CD4-positive, alpha-beta T cell treated with Interleukin-15 for 1 hour (primary cell): ENCODE data around the gene MORF4L1.
"Not testable (repeated sequence)": the region's sequence is repeated elsewhere in the genome, so short reads cannot be mapped to it uniquely, and the experiment has no call there.

Source experiments
- DNase-seq: peaks from one replicate; pipeline ENCODE4 v3.0.0-alpha.2; 2020

The MORF4L1 gene

DNA sequence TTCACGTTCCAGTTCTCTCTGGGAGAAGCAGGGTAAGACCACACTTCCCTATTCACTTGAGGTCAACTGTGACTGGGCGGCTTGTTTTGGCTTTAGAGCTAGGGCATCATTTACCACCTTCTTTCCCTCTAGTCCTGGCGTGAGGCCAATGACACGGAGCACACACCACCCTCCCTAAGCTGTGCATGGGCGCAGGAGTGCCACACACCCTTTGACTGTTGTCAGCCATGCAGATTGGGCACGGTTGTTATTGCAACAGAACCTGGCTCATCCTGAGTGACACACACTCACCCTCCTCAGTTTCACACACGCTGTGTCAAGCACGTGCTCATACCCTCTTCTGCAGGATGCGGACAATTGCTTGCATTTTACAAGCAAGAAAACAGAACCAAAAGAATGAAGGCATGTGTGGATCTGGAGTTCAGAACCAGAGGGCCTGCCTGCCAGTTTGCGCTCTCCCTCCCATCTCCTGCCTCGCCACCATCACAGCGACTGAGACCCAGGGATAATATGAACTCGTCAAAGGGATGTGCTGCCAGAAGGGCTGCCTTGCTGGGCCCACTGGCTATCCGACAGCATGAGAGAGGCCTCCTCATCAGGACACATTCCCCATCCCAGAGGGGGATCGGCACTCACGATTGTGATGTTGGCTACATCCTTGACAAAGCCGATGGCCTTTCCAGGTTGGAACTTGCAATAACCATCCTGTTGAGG, 54.5 kb downstream of the MORF4L1 start:
- DNase-seq = peak; percentile 64

DNA sequence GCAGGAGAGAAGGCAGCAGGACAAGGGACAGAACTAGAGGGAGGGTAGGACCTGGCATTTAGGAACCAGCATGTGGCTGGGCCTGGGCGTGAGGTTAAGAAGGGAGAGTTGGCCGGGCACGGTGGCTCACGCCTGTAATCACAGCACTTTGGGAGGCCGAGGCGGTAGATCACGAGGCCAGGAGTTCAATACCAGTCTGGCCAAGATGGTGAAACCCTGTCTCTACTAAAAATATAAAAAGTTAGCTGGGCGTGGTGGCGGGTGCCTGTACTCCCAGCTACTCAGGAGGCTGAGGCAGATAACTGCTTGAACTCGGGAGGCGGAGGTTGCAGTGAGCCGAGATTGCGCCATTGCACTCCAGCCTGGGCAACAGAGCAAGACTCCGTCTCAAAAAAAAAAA, 55.5 kb downstream of the MORF4L1 start:
- DNase-seq = not testable (repeated sequence)

DNA sequence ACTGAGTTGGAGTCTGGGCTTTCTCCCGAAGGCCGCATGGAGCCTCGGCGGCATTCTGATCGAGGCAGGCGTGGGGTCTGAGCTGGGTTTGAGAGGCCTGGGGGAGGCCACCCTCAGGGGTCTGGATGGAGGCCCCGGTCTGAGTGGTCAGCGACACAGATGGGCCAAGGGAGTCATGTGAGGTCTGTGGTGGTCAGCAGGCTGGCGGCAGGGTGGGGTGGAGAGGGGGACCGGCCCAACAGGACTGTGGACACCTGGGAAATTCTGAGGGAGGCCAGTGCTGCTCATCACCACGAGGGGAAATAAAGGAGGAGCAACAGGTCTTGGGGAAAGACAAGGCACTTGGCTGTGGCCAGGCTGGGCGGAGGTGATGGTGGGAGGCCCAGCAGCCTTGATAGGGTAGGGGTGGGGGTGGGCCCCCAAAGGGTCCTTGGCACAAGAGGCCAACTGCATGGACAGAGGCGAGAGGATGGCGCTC, 56.0 kb downstream of the MORF4L1 start:
- no peak for DNase-seq

DNA sequence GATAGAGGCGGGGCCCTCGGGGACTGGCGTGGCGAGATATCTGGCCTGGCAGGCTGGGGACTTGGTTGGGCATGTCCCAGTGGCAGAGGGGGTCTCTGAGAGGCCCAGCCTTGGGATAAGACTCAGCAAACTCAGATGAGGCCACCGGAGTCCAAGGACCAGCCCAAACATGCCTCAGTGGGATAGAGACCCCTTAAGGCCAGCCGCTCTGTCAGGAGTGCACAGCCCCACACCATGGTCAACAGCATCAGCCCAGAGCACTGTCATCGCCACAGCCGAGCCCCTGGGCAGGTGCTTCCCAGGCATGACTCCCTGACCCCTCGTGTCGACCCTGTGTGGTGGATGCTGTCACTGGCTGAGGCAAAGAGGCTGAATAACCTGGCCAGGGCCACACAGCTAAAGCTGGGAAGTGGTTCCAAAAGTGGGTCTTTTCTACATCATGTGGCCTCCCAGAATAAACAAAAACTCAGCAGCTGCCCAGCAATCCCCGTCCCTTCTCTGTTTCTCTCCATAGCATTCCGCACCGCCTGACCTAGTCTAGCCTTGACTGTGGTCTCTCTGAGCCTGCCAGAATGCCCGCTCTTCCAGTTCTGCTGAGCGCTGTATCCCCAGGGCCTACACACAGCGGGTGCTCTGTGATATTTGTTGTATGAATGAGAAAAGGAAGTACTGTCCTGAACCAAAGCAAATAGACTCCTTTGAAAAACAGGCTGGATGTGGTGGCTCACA, 57.0 kb downstream of the MORF4L1 start:
- DNase-seq = no peak

DNA sequence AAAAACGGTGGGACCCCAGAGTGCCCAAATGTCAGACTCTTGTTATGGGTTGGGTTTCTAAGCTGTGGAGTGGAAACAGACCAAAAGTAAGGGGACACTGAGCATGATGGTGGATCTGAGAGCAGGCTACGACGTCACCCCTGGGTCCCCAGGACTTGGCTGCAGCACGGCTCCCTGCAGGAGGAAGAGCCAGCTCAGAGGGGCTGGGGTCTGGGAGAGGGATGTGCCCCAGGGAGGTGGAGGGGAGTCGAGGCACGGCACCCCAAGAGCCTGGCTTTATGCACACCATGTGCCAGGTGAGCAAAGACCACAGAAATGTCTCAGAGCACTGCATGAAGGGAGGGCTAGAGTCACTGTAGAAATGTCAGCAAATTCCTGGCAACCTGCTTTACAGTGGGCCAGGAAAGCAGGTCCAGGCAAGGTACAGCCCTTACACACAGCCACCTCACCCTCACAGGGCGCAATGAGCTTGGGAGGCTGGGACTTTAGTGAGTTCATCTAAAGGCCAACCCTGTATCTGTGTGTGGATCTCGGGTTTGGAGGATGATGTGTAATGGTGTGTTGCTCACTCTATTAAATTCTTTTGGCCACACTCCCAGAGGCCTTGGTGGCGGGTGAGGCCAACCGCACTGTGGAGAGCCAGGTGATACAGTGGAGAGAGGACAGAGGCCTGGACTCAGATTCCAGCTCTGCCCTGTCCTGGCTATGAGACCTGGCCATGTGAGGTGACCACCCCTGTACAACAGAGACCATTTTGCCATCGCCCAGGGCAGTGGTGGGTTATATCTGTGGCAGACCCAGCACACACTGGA, 58.1 kb downstream of the MORF4L1 start:
- DNase-seq = no peak

DNA sequence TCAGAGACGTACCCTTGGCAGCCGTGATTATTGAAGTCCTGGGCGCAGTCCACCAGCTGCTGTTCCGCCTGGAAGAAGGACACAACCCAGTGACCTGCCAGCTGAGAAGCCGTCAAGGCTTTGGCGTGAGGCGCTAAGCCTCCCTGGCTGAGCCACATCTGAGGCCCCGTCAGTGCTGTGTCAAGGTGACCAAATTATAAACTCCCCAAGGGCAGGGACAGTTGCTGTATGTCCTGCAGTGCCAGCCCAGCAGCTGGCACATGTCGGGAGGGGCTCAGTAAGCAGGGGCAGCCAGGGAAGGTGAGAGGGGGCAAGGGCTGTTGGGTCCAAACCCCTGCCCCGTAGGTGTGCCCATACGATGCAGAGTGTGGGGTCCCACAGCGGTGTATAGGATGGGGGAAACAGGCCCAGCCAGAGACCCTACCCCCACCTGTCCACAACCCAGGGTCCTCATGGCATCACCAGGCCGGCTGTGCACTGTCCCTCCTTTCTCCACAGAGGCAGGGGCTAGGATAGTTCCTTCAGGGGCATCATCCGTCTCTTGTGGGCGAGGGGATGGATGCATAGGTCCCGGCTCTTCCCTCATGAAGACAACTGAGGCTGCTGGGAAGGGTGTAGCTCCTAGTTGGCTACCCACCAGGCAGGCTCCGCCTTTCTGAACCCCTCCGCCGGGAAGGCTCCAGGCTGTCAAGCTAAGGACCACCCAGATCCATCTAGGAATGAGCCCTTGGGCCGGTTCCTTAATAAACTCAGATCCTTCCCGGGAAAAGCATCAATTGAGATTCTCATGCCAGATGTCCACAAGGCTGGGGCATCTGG, 59.0 kb downstream of the MORF4L1 start:
- no peak for DNase-seq

DNA sequence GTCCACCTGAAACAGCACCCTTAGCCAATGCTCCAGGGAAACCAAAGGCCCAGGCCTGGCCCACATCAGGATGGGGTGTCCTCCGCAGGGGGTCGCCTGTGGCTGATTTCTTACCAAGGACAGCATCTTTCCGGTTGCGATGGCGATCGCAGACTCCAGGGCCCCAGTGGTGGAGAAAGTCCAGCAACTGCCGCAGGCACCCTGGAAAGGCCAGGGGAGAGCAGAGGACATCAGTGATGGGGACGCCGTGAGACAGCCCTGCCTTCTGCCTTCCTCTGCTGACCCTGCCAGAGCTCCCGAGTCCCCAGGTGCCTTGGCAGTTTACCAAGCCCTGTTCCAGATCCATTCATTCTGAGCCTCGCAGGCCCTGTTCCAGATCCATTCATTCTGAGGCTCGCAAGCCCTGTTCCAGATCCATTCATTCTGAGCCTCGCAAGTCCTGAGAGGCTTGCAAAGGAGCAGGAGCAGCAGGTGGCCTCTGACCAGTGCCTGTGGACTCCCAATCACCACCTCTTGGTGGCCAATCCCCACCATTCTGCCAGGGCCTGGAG, 59.6 kb downstream of the MORF4L1 start:
- DNase-seq = no peak

DNA sequence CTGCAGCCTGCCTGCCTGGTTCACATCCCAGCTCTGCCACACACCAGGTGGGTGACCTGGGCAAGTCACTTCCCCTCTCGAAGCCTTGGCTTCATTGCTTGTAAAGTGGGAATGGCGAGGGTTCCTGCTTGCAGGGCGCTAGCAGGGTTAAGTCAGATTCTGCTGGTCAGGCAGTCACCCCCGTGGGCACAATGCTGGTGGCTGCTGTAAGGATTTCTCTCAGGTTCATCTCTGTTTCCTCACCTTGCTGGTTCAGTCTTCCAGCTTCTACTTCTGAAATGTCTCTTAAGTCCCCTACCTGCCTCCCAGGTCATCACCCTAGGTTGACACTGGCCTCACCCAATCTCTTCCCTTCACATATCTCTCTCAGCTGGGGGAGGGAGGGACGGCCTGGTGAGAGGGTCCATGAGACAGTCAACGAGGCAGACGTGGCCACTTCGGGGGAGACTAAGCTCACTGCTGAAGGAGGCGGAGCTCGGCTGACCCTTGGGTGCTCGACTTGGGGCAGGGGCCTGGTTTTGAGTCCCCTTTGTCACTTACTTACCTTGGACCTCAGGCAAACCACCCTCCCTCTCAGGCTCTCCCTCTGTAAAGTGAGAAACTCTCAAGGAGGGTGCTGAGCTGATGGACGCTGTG, 60.6 kb downstream of the MORF4L1 start:
- DNase-seq = no peak

DNA sequence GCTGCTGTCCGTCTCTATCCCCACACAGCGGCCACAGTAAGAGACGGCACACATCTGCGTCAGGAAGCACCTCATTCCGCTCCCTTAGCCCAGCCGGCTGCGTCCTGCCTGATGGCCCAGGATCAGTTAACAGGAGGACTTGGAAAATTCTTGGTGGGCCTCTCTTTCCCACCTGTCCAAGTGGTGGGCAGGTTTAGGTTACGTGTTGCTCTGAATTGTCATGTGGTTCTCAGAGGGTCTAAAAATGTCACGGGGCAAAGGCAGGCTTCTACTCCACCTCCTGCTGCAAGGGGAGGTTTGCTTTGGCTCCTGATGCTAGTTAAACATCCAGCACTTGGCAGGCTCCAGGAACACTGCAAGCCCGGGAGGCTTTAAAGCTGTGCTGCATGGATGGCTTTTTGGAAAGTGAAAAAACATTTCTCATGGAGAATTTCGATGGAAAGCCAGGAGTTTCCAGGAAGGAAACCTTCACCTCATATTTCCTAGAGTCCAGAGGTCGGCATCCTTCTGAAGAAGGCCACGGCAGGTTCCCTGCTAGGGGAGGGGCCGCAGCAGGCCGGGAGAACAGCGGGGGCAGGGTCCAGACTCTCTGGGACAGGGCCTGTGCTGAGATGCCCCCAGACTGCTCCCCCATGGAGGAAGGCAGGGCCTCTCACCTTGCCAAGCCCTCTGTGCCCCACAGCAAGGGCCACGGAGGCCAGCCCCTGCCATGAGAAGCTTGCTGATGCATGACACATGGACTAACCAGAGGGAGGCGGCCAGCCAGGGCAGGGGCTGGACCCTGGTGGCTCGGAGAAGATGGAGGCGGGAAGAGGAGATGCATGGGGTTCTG, 61.3 kb downstream of the MORF4L1 start:
- no peak for DNase-seq

DNA sequence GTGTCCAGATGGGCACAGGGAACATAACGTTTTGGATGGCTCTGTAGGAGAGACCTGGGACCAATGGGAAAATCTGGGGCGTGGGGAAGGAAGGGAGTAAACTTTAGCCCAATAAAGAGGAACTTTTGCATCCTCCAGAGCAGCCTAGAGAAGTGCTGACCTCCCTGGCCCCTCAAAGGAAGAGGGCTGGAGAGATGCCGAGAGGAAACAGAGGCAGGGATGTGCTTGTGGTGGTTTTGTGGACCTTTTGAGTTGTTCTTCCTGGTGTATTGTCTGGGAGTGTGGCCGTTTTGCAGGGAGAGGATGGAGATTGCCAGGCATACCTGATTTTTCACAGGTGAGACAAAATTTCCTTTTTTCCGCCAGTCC, 61.9 kb downstream of the MORF4L1 start:
- no peak for DNase-seq

DNA sequence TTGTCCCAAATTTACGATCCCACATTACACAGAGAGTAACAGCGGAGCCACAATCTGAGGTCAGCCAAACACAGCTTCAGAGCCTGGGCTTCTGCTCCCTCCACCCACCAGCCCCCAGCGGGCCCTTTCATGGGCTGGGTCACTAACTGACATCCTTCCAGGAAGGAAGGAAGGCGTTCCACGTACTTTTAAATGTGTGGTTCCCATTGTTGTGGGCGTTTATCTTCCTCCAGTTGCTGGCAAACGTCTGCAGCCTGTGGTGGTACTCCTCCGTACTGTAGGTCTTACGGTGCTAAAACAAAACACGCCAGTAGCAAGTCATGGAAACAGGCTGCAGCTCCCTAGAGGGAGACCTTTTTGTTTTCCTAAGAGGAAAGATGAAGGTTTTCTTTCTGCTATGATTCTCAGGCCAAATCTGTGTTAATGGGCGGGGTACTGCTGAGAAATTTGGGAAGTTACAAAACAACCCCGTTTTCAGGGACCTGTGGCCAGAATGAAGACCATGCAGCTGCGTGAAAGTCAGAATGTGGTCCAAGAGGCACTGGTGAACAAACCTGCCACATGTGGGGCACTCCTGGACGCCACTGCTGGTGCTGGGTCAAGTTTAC, 64.5 kb downstream of the MORF4L1 start:
- no peak for DNase-seq

DNA sequence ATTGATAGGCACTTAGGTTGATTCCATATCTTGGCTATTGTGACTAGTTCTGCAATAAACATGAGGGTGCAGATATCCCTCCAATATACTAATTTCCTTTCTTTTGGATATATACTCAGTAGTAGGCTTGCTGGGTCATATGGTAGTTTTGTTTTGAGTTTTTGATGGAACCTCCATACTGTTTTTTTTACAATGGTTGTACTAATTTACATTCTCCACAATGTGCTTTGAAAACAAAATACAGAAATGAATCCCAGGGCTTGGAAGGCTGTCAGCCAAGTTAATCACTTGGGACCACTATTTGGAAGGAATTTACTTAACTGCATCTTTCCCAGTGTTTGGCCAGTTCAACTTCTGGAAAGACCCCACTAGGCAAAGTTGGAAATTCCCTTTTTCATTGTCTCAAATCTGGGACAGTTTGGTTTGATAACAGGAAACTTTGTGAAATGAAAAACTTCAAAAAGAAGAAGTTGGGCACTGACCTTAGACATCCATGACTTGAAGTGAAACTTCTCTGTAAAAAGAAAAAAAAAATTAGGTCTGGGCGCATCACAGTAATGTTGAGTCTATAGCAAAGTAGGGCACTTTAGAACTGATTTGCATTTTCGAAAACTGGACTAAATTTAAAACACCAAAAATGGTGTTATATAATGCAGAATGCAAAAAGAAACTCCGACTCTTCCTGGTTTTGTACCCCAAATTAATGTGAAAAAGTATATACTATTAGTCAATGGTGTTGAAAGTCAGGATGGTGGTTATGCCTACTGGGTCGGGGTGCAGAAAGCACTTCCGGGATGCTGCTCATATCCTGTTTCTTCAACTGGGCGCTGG, 66.2 kb downstream of the MORF4L1 start:
- peak; percentile 55 for DNase-seq

DNA sequence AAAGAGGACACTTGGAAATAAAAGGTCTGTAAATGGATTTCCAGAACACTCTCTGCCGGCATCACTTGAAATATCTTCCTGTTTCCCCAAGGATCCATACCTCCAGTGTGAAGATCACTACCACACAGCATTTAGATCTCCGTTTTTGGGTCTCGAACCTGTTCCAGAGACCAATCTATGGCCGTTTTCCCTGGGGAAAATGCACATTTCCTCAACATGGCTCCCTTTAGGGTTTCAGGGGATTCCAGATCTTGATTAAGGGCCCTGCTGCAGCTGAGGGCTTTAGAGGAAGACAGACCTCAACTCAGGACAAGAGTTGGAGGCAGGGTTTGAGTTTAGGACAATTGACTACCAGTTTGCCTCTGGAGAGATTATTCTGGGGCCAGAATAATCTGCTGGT, 70.1 kb downstream of the MORF4L1 start:
- DNase-seq = no peak

DNA sequence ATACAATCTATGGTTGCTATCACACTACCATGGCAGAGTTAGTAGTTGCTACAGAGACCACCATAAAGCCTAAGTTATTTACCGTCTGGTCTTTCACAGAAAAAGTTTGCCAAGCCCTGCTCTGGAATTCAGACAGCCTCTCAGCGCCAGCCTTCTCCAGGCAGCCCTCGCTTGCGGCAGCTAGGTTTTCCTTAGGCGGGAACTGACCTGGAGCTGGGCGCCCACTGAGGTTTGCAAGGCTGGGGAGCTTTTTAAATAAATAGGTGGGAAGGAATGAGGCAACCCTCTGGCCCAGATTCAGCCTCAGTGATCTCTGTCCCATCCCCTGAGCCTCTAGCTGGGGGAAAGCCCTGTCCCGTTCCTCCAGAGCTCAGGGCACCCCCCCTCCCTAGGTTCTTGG, 71.0 kb downstream of the MORF4L1 start:
- DNase-seq = no peak

DNA sequence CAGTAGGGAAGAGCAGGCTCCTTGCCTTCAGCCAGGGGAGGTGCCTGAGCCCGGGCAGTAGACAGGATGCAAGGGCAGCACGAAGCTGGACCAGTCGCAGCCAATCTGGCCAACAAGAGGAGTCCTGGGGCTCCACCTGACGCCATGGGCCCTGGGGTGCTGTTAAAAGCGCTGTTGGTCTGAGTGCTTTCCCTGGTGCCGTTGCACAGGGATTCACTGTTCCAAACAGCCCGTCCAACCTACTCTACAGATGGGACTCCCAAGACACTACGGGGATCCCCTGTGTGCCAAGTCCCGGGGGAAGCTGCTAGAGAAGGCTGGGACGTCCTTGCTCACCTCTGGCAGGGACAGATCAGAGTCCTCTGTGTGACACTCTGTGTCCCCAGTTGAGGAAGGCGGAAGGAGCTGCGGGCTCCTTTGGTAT, 71.5 kb downstream of the MORF4L1 start:
- no peak for DNase-seq

DNA sequence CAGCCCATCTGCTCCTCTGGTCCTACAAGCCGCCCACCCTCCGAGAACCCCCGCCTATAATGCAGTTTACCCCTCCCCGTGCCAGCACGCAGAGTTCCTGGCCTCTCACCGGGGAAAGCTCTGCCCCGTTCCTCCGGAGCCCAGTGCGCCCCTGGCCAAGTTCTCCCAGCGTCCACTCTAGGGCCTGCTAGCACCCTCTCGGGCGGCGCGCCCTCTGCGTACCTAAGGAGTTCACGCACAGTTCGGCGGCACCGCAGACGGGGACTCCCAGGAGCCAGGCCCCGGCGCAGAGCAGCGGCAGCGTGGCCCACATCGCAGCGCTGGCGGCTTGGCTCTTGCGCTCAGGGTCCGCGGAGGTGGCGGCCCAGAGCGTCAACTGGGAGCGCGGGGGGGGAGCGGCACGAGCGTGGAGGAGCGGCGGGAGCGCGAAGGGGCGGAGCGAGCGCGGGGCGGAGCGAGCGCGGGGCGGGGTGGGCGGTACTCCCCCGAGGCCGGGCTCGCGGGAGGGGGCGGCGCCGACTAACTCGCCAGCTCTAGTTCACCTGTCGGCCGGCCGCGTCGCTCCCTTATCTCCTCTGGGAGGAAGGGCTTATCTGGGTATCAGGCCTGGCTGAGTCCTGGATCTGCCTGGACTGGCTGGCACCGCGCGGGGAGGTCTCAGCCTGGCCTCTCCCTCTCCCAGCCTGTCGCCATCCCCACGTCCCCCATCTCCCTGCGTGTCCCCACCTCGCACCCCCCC, 72.1 kb downstream of the MORF4L1 start, which contains the start of gene CTSH:
TSS of gene CTSH (minus strand) at position 378 of the 739 bp plus-strand sequence. CDS start at position 313, 65 bp downstream.
- DNase-seq = peak; percentile 81

DNA sequence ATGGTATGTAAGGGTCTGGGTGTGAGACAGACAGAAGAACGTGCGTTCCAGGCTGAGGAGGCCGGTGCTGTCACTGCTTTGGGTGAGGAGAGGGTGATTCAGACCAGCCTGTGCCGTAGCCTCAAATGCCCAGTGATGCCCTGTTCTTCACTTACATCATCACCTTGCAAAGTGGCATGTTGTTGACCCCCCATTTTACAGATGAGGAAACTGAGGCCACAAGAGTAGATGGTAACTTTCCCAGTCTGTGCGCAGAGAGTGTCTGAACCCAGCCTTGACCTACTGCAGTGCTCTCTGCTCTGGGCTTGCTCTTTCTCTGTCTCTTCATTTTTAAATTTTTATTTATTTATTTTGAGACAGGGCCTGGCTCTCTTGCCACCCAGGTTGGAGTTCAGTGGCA, 73.8 kb downstream of the MORF4L1 start:
- DNase-seq = no peak

DNA sequence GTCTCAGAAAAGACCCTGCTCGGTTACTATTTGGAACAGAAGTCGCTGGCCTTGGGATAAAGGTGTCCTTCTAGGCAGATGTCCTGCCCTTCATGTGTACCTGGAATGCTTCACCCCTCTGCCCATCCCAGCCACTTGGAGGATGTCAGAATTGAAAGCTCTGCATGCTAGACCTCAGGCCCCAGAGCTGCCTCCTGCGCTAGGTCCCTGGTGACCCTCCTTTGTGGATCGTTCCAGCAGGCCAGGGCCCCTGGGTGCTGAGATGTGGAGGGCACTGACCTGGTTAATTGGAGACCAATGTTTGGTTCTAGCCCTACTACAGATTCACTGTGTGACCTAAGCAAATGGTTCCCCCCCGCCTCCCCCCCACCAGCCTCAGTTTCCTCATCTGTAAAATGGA, 74.8 kb downstream of the MORF4L1 start:
- DNase-seq = no peak
